ENCODE measurements around the gene CBFA2T3.

Gene CBFA2T3

DNA sequence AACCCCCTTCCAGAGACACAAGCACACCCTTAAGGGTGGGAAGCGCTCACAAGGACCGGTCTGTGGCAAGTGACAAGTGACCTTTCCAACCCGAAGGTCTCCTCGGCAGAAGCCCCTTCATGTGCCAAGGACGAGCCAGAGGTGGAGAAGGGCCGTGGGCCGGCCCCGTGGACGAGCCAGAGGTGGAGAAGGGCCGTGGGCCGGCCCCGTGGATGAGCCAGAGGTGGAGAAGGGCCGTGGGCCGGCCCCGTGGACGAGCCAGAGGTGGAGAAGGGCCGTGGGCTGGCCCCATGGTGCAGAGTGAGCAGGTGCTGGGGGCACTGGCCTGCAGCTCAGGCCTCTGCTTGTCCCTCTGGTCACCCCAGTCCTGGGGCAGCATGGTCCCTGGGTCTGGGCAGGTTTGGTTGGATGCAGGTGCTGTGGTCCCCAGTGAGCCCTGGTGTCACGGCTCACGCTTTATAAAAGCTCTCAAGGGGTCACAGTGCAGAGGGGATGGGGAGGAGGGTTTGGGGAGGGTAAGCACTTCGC, 45.6 kb downstream of the CBFA2T3 start:
- TF ChIP-seq, protein P1, sequence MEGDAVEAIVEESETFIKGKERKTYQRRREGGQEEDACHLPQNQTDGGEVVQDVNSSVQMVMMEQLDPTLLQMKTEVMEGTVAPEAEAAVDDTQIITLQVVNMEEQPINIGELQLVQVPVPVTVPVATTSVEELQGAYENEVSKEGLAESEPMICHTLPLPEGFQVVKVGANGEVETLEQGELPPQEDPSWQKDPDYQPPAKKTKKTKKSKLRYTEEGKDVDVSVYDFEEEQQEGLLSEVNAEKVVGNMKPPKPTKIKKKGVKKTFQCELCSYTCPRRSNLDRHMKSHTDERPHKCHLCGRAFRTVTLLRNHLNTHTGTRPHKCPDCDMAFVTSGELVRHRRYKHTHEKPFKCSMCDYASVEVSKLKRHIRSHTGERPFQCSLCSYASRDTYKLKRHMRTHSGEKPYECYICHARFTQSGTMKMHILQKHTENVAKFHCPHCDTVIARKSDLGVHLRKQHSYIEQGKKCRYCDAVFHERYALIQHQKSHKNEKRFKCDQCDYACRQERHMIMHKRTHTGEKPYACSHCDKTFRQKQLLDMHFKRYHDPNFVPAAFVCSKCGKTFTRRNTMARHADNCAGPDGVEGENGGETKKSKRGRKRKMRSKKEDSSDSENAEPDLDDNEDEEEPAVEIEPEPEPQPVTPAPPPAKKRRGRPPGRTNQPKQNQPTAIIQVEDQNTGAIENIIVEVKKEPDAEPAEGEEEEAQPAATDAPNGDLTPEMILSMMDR (conservative IDR thresholded peaks at IDR 0.05; ENCODE audit: control insufficient read depth, insufficient read depth, low read depth, low read length): no peak
- no peak for DNase-seq (ENCODE audit: low read depth)
- H3K4me3 ChIP-seq (ENCODE audit: control insufficient read depth, low read depth, low read length): no peak overlapping the region

DNA sequence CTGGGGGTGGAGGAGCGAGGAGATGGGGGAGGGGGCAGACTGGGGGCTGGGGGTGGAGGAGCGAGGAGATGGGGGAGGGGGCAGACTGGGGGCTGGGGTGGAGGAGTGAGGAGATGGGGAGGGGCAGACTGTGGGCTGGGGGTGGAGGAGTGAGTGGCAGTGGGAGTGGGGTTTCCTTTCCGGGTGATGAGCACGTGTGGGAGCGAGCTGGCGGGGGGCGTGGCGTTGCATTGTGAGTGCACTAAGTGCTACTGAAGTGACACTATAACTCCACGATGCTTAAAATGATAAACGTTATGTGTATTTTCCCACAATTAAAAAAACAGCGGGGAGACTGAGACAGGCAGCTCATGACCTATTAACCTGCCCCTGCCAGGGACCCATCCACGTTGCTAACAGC, 46.3 kb downstream of the CBFA2T3 start:
- TF ChIP-seq, protein P1 (conservative IDR thresholded peaks at IDR 0.05; ENCODE audit: control insufficient read depth, insufficient read depth, low read depth, low read length): no peak
- no peak overlapping the region for H3K4me3 ChIP-seq (ENCODE audit: control insufficient read depth, low read depth, low read length)
- no peak for DNase-seq (ENCODE audit: low read depth)

DNA sequence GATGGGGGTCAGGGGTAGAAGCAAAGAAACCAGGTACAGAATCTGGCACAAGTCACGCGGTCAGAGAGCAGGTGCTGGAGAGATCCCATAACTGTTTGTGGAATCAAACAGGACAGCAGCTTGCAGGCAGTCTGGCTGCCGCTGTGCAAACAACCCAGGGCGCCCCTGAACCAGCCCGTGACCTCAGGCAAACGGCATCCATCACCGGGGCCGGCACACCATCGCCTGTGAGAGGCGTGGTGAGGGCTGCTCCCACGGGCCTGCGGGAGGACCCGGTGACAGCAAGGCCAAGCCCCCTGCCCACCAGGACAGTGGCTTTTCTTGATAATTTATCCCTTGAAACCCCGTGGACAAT, 47.9 kb downstream of the CBFA2T3 start:
- TF ChIP-seq, protein P1 (conservative IDR thresholded peaks at IDR 0.05; ENCODE audit: control insufficient read depth, insufficient read depth, low read depth, low read length): no peak
- no peak for DNase-seq (ENCODE audit: low read depth)
- no peak overlapping the region for H3K4me3 ChIP-seq (ENCODE audit: control insufficient read depth, low read depth, low read length)

DNA sequence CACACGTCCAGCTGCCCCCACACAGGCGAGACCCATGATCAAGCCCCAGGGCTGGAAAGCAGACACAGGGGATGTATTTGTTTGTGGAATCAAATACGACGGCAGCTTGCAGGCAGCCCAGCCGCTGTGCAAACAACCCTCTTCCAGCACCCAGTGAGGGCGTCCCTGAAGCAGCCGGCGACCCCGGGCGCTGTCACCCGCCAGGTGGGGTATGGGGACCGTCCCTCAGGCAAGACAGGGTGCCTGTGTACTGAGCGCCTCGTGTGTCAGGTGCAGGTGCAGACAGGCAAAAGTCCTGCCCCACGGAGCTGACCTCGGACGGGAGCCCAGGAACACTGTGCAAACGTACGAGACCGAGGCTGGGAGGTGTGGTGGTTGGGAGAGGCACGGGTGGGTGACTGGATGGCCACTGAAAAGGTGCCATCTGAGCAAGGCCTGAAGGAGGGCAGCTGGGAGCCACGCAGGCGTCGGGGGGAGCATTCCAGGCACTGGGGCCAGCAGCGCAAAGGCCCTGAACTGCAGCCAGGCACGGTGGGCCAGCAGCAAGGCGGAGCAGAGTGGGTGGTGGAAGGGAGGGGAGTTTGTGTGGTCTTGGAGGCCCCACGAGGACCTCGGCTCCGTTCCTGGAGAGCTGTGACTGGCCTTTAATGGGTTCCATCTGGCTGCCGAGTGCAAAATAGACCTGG, 48.5 kb downstream of the CBFA2T3 start:
- no peak overlapping the region for H3K4me3 ChIP-seq (ENCODE audit: control insufficient read depth, low read depth, low read length)
- TF ChIP-seq, protein P1 (conservative IDR thresholded peaks at IDR 0.05; ENCODE audit: control insufficient read depth, insufficient read depth, low read depth, low read length): no peak
- DNase-seq (ENCODE audit: low read depth): no peak

DNA sequence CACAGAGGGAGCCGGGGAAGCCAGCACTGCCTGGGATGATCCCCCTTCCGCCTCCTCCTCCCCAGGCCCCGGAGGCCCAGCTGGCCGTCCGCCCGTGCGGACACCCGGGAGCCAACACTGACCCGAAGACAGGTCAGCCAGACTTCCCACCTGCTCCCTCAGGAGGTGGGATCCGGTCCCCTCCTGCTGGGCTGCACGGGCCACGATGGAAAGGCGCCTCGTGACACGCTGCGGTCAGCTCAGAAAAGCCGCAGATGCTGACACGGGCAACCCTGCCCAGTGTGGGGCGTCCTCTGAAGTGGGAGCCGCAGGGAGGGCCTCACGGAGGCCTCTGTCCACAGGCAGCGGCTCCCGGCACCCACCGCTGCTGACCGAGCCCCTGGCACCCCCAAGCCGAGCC, 49.3 kb downstream of the CBFA2T3 start:
- H3K4me3 ChIP-seq (ENCODE audit: control insufficient read depth, low read depth, low read length): no peak overlapping the region

DNA sequence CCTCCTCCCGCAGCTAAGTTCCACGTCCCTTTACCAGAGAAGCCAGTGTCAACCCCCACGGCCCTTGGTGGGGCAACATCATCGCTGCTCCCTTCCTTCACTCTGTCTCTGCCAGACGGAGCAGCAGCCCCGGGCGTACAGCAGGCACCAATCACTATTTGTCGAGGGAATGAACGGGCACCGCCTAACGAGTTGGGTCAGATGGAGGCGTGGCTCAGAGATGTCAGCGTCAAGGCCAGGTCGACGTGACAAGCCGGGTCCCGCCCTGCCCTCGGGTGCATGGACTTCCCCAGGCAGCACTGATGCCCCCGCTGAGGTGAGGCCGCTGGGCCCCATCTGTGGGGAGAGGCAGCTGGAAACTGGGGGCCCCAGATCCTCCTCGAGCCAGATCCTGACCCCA, 50.0 kb downstream of the CBFA2T3 start:
- TF ChIP-seq, protein P1 (conservative IDR thresholded peaks at IDR 0.05; ENCODE audit: control insufficient read depth, insufficient read depth, low read depth, low read length): no peak
- DNase-seq (ENCODE audit: low read depth): no peak

More for the DNA sequence above, 49.3 kb downstream of the CBFA2T3 start:
- no peak for DNase-seq (ENCODE audit: low read depth)
- TF ChIP-seq, protein P1 (conservative IDR thresholded peaks at IDR 0.05; ENCODE audit: control insufficient read depth, insufficient read depth, low read depth, low read length): no peak

More for the DNA sequence above, 50.0 kb downstream of the CBFA2T3 start:
- H3K4me3 ChIP-seq (ENCODE audit: control insufficient read depth, low read depth, low read length): no peak overlapping the region
